ENCODE measurements around the gene CRYM.
"Not testable (repeated sequence)": the region's sequence is repeated elsewhere in the genome, so short reads cannot be mapped to it uniquely, and the experiment has no call there.

Gene CRYM

GRCh38 chr16:21302898-21303528, 24.9 kb upstream of the CRYM start:
- peak; percentile 67 for DNase-seq (ENCODE audit: low read depth)
- H3K4me3 ChIP-seq (ENCODE audit: low read length): no peak overlapping the region

GRCh38 chr16:21302454-21302853, 24.4 kb upstream of the CRYM start:
- DNase-seq (ENCODE audit: low read depth): peak; percentile 2
- peak overlapping the region; percentile 29 for H3K4me3 ChIP-seq (ENCODE audit: low read length)

More at GRCh38 chr16:21302898-21303528, 24.9 kb upstream of the CRYM start:
- TF ChIP-seq CTCF (conservative IDR thresholded peaks at IDR 0.05; ENCODE audit: low read length): no peak

GRCh38 chr16:21301895-21302291, 23.8 kb upstream of the CRYM start:
- no peak for TF ChIP-seq CTCF (conservative IDR thresholded peaks at IDR 0.05; ENCODE audit: low read length)
- peak overlapping the region; percentile 81 for H3K4me3 ChIP-seq (ENCODE audit: low read length)
- DNase-seq (ENCODE audit: low read depth): no peak

More at GRCh38 chr16:21302454-21302853, 24.4 kb upstream of the CRYM start:
- no peak for TF ChIP-seq CTCF (conservative IDR thresholded peaks at IDR 0.05; ENCODE audit: low read length)

GRCh38 chr16:21301168-21301894, 23.2 kb upstream of the CRYM start:
- peak; percentile 57 for DNase-seq (ENCODE audit: low read depth)
- peak; percentile 17 for TF ChIP-seq CTCF (conservative IDR thresholded peaks at IDR 0.05; ENCODE audit: low read length)
- peak overlapping the region; percentile 81 for H3K4me3 ChIP-seq (ENCODE audit: low read length)

- peak overlapping the region; percentile 81 for H3K4me3 ChIP-seq (ENCODE audit: low read length)
- TF ChIP-seq CTCF (conservative IDR thresholded peaks at IDR 0.05; ENCODE audit: low read length): peak; percentile 95
Observed at GRCh38 chr16:21300309-21301167, 22.4 kb upstream of the CRYM start.

GRCh38 chr16:21289789-21290188, 11.7 kb upstream of the CRYM start:
- not testable (repeated sequence) for H3K4me3 ChIP-seq (ENCODE audit: low read length); DNase-seq (ENCODE audit: low read depth)

More at GRCh38 chr16:21300309-21301167, 22.4 kb upstream of the CRYM start:
- DNase-seq (ENCODE audit: low read depth): peak; percentile 100

- no peak overlapping the region for H3K4me3 ChIP-seq (ENCODE audit: low read length)
- no peak for TF ChIP-seq CTCF (conservative IDR thresholded peaks at IDR 0.05; ENCODE audit: low read length)
- DNase-seq (ENCODE audit: low read depth): no peak
Observed at GRCh38 chr16:21285314-21285713, 7.2 kb upstream of the CRYM start.

Measured in AG10803 (cell line).